HUDEP-2 (cell line): ENCODE data around the gene GMDS.
A peak's percentile ranks its signal among the peaks of the same experiment; 100 is the strongest.
"Not testable (repeated sequence)": the region's sequence is repeated elsewhere in the genome, so short reads cannot be mapped to it uniquely, and the experiment has no call there.

Experiments used
- DNase-seq, 76 experiments: peaks; one replicate each; lab custom pipeline; 2025; ENCODE audit not compliant: unreplicated experiment in 76 of 76; lab: John Stamatoyannopoulos, UW

GMDS gene

DNA sequence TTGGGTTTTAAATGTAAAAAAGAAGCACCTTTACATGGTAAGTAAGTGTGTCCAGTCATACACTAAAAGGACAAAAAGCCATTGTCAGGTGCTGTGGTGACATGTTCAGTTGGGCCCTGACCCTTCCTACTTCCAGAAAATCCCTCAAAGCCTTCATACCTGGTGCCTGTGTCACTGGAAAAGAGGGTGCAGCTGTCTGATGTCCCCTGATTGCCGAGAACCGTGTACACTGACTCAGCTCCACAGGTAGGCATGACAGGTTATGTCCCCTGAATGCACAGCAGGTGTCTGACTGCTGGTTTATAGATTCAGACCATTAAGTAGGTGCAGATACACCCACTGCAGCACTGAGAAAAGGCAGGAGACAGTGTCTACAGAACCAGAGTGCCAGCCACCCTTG lies 536.6 kb downstream of the GMDS start:
- no peak for DNase-seq

DNA sequence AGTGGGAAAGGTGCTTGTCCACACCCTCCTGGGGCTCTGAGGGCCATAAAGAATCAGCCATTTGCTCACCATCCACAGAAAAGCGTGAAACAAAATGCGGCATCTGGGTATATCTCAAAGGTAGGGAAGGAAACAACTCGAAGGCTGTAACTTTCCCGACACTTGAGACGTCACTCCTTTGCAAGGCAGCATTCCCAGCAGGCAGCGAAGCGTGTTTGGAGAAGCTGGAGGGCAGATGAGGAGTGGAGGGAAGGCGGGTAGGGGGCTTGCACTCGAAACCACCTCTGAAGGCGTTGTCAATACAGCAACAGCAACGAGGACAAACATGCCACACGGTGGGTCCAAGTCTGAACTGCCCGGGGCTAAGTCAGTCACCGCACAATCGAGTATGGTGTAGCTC lies 537.3 kb downstream of the GMDS start:
- no peak for DNase-seq

DNA sequence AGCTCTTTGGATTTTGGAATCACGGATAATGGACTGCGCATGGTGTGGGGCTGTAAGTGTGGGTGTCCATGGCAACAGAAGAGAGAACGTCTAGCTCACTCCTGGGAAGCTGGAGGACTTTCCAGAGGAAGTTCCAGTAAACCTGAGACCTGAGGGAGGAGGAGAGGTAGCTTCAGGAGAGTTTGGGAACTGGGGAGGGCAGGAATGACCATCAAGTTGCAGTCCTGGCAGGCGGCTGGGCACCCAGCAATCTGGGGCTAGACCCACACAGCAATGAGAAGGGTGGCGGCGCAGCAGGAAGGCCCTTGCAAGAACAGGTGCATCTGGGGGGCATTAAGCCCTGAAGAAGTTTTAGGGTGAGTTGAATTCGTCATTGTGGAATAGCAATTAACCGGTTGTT lies 539.8 kb downstream of the GMDS start:
- DNase-seq, result no peak

DNA sequence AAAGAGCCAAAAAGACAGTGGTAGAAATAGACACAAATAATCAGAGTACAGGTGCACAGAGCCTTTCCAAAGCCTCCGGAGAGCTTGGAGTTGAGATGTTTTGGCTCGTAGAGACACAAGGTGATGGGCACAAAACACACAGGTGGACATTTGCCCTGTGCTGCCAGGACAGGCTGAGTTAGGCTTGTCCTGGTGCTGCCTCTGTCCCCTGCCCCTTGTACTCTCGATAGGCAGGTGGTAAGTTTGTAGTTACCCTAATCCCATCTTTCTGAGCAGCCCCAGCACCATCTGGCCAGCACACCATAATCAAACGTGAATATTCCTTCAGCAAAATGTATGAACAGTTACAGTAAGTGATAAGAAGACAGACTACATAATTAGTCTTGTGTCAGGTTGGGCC lies 540.2 kb downstream of the GMDS start:
- DNase-seq, result no peak

DNA sequence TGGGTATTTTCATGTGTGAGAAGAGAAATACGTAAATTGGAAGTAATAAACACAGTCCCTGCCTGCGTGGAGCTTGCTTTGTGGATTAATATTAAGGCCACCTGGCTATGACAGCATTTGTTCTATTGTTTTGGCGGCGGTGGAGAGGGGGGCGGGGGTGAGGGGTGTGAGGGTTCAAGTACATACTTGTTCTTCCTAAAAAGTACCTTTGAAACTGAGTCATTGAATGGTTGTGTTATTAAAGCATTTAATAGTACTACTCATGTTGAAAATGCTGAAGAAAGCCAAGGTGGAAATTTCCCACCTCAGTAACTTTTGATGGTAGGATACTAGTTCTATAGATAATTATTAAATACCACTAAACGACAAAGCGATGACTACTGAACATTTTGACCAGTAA lies 540.7 kb downstream of the GMDS start:
- DNase-seq, result no peak

DNA sequence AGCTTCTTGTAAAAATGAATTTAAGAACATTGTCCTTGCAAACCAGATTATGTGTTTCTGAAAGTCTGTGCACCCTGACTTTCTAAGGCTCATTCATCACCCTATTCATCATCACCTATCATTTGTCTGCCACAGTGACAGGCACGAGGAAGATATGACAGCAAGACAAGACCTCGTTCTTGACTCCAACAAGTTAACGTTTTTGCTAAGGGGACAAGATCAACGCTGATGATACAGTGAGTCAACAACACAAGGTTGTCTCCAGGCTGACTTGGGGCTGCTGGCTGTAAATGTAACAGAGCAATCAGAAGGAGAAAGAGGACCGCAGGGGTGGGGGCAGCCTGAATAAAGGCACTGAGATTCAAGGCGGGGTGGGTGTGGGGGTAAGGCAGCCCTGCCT lies 541.5 kb downstream of the GMDS start:
- peak in 1 of 76 experiments; percentile 29 for DNase-seq

DNA sequence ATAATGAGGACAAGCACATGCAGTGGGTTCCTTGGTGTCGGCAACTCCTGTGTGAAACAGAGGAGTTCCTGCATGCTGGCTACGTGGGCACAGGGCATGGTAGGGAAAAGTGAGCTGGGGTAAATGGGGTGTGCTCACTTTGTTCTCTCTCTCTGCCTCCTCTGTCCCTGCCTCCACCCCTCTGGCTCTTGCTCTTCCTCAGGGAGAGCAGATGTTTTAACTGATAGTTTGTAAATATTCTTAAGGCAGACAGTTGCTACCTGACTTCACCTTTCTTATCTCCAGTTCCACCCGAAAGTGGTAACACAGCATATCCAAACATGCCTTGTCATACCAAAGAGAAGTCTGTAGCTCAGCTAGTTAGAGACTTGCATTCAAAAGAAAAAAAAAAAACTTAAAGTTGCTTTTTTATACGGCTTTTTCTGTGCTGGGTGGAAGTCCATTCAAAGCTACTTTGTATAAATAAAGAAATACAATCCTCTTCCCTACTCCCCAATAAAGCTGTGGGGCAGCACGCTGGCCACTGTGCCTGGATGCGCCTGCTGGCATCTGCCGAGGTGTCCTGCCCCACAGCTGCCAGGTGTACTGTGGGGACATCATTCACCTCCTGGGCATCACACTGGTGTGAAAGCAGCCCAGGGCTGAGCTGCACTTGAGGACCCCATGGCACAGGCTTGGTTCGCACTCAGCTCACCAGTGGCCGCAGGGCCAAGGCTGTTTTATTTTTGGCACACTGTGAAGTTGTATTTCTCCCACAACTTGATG lies 542.1 kb downstream of the GMDS start:
- no peak for DNase-seq

DNA sequence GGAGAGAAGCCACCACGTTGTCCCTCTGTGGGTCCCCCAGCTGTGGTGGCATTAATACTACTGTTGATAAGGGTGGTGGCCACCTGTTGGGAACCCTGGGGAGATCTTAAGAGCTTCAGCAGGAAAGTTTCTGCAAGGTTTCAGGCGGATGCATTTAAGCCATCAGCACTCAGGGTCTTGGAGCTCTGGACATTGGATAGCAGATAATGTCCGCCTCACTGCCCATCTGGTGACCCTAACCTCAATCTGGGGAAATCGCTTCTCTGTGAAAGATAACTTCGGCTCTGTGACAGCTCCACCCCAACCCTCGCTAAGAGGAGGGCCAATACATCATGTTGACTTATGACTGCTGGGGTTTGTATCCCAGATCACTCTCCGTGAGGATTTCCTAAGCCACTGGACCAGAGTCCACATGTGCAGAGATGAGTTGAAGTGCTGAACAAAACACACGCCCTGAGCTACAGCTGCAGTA lies 542.8 kb downstream of the GMDS start:
- DNase-seq, result no peak

DNA sequence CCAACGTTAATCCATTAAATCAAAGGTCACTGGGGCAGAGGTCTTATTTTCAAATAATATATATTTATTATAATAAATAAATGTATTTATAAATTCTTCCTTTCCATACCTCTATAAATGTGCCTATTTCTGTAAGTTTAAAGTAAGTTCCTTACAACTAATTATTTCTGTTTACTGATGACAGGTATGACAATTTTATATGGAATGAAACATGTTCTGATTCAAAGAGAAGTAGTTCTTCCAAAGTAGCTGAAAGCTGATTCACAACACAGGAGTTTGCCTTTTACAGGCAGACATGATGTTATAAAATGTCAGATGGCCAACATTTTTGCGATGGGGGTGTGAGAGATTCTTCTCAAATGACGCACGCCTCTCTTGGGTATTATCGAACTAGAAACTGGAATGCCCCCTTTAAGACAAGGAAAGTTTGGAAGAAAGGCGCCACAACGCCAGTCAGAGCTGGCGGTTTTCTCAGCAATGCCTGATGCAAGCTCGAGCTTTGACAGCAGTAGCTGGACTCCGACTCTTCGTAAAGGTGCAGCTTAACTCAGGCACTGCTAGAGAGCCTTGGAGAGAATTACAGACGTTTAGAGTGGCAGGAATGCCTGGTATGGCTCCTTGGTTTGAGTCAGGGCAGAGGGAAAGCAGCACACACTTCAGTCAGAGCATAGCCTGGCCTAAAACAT lies 543.6 kb downstream of the GMDS start:
- no peak for DNase-seq

DNA sequence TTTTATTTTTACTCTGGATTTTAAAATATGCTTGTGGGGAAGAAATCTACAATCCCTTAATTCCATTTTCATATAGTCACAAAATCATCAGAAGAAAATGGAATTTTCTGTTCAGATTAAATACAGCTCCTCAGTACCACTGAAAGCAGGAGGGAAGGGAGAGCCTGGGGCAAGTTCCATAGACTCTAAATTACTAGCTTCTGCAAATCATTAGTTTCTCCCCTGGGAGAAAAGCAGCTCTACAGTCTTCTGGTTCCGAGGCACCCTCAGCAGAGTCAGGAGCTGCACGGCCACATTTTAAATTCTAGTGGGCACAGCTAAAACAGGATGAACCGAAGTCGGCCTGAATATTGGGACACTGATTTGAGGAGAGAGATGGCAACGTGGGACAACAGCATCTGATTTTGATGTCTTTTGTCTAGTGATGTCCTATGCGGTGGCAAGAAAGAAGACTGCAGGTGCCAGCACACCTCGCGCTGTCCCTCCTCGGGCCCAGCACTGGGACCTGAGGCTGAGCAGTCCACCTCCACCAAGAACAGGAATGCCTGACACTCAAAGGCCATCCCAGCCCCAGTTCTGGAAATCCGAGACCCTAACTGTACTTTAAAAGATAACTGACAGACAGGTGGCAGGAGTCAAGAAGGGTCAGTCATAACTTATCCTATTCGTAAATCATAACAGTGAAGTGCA lies 545.0 kb downstream of the GMDS start:
- DNase-seq, result no peak

DNA sequence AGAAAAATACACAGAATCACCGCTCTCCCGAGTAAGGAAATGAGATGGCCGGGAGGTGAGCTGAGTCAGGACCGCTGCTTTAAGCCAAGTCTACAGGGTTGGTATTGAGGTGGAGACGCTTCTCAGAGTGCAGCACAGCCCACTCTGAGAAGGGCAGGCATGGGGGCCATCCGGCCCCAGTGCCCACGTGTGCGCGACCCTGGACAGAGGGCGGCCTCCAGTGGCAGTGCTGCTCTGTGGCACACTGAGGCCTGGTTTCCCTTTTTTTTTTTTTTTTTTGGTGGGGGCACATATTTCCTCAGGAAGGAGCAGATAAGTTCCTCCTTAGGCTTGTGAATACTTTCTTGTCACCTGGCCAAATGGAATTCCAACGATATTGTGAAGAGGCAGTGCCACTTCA lies 546.9 kb downstream of the GMDS start:
- no peak for DNase-seq

DNA sequence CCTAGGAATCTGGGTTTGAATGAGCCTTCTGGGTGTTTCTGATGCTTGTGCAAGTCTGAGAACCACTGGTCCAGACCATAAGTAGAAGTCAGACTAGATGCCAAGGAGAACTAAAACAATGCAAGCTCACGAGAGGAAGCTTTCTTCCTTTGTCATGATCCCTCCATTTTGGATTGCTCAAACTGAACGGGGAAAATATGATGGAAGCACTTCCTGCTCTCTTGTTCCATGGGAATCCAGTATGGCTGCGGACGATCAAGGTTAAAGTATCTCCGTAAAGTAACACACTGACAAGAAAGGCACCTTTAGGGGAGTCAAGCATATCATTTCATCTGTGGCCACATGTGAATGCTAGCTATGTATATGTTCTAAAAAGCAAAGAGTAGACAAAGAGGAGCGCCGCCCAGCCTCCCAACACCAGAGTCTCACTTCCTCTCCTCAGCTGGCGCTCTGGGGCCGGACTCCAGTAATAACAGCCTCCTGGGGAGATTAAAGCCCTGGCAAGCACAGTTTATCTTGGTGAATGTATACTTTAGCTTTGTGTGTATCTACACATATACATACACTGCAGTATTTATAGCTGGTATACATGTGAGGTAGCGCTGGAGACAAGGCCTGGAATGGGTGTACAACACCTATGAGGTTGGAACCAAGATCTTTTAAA lies 547.6 kb downstream of the GMDS start:
- DNase-seq, result no peak

DNA sequence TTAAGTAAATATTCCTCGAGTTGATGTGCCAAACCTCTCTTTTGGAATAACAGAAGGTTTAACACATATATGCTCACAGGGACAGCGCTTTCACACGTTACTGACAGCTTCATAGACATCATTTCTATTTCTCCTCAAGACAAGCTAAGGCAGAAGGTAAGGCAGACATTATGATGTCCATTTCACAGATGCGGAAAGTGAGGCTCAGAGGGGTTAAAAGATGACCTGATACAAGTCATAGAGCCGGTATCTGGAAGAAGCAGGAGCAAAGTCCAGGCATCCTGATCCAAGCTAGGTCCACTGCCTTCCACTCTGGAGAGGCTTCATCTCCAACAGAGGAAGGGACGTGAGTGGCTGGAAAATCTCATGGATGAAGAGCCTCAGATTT lies 548.9 kb downstream of the GMDS start:
- DNase-seq, result no peak

DNA sequence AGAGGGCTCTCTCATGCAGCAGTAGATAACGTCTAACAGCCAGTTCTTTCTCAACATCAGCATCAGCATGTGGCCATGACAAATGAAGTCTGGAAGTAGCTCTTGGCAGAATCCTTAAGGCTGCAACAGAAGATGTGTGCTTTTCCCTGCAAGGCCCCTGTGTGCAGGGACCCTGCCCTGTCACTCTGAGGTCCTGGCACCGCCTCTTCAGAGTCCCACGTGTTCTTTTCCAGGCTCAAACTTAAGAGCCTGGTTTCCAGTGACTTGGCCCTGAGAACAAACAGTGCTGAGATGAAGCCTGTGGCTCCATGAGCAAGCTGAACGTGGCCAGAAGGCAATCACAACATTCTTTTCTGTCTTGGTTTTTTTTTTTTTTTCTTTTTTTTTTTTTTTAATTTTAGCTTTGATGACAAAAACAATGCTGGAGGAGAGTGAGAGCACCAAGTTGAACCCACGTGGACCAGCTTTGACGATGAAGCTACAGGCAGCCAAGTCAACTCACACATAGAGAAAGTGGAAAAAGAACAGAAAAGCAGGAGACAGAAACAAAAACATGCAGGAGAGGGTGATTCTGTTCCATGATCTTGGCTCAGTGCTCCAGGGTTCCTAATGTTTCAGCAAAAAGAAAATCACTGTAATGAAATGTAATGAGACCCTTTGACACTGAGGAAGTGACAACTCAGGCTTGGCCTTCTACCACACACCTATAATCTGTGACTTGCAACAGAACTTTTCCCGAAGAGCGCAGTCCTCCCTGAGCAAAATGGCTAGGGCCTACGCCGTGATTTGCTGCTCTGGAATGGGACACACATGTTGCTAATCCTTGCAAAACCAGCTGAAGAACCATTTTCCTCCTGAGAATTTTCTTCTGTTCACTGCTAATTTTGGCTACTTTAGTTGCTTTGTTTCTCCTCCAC lies 549.6 kb downstream of the GMDS start:
- DNase-seq, result no peak

DNA sequence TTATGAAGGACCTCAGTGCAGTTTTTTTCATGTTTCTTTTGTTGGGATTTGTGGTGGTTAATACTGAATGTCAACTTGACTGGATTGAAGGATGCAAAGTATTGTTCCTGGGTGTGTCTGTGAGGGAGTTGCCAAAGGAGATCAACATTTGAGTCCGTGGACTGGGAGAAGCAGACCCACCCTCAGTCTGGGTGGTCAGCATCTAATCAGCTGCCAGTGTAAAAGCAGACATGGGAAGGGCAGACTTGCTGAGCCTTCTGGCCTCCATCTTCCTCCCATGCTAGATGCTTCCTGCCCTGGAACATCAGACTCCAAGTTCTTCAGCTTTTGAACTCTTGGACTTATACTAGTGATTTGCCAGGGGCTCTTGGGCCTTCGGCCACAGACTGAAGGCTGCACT lies 553.6 kb downstream of the GMDS start:
- DNase-seq, result not testable (repeated sequence)

DNA sequence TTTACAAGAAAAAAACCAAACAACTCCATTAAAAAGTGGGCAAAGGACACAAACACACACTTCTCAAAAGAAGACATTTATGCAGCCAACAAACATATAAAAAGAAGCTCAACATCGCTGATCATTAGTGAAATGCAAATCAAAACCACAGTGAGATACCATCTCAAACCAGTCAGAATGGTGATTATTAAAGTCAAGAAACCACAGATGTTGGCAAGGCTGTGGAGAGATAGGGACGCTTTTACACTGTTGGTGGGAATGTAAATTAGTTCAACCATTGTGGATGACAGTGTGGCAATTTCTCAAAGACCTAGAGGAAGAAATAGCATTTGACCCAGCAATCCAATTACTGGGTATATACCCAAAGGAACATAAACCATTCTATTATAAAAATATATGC lies 554.7 kb downstream of the GMDS start:
- not testable (repeated sequence) for DNase-seq

DNA sequence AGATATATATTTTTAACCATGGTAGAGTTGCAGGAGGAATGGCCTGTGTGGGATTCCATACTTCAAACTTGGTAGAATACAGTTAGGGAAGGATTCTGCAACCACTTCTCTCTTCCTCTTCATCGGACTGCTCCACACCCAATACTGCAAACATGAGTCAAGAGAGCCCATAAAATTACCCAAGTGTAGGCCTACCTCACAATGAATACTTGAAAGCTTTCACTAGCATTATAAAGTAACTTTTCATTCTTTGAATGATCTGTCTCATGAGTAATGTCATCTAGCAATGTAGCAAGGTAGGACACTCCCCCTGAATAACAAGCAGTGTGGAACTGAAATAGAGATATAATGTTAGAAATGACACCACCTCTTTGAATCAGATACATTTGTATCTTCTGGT lies 556.3 kb downstream of the GMDS start:
- DNase-seq, result no peak

DNA sequence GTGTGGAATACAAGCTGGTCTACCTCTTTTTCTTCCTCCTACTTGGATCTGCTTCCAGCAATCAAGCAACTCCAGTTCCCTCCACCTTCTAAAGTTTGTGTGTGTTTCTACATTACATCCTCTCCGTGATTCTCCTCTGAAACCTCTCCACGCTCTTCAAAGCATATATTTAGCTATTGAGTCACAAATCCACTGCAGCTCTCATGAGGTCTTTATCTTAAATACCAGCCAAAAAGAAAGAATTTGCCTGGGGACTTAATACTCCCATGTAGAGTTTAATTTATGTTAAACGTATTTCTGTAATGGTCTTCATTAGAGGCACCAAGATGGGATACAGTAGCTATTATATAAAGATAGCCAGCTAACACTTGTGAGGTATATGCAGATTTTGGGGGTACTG lies 557.0 kb downstream of the GMDS start:
- no peak for DNase-seq

DNA sequence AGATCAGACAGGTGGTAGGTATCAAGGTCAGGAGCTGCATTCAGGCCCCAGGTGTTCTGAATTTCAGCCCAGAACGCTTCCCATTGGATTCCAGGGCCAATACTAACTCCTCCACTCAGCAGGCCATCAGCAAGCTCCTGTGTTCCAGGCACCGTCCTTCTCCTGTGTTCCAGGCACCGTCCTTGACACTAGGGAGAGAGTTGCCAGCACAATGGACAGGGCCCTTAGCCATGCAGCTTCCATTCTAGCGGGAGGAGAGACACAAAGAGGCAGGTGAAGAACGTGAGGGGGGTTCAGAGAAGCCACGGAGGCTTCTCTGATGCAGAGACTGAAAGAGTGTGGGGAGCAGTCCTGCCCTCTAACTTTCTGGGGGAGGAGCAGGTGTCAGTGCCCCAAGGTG lies 558.0 kb downstream of the GMDS start:
- no peak for DNase-seq
